HepG2 (cell line): Measurements from ENCODE around the gene GABRR2. TPM values are rescaled to one million over a fixed set of nuclear protein-coding genes. Genes with fewer than 3 reads are reported as not detected.

Experiments
- ATAC-seq: fragments of 200-7000 bp; cut with Tn5 transposase; 3 replicates; pipeline ENCODE4 v1.9.1; 2020; ENCODE audit warnings: mild to moderate bottlenecking, moderate library complexity
- BruUV-seq: library from RNA; stranded (reverse); fragments of 400-500 nt; replicated peaks from 2 replicates; lab custom pipeline; 2021; lab: Mats Ljungman, UMichigan
- CTCF ChIA-PET: fragments of 300-600 bp; formaldehyde crosslinking; extraction: SDS; loops from one replicate; lab custom pipeline; 2021; ENCODE audit warnings: low total read pairs, inconsistent platforms, low intra/inter-chr PET ratio; lab: Yijun Ruan, JAX
- POLR2A ChIA-PET: fragments of 350-600 bp; sonication (Branson Sonifier 250); formaldehyde crosslinking; loops from one replicate; lab custom pipeline; 2020; ENCODE audit warnings: antibody characterized with exemption, inconsistent platforms; lab: Yijun Ruan, JAX
- DNase-seq: peaks from one replicate; pipeline ENCODE4 v3.0.0-alpha.2; 2015; ENCODE audit warnings: low spot score
- FAIRE-seq: peaks from 3 replicates; lab custom pipeline; 2011; peaks lifted over from hg19 to GRCh38; lab: Jason Lieb, UNC
- H2AFZ ChIP-seq: one replicate; pipeline ENCODE4 v1.6.1; 2011; ENCODE audit warnings: low read length, inconsistent platforms
- H3K27ac ChIP-seq: fragments of 300-600 bp; 3 replicates; pipeline ENCODE4 v1.8.0; 2011; ENCODE audit warnings: mixed run types, mild to moderate bottlenecking, mixed read lengths, low read length, inconsistent platforms; ENCODE audit not compliant: insufficient read depth; ENCODE audit errors: extremely low read length
- H3K27me3 ChIP-seq, 2 experiments: fragments of 200-600 bp in 1 of 2; 2 replicates in 1 of 2; 3 replicates in 1 of 2; pipeline versions ENCODE4 v1.6.0 to v1.8.0; 2011; ENCODE audit warnings: low read length in 2 of 2, mild to moderate bottlenecking in 2 of 2, moderate library complexity in 2 of 2, inconsistent platforms in 1 of 2; ENCODE audit not compliant: insufficient read depth in 2 of 2, control insufficient read depth in 1 of 2
- H3K36me3 ChIP-seq, 2 experiments: fragments of 200-600 bp in 1 of 2; replicated peaks in 1 of 2; 2 replicates in 1 of 2; 3 replicates in 1 of 2; pipeline versions ENCODE4 v1.5.1 to v1.8.0; 2011; ENCODE audit warnings: low read length in 2 of 2, inconsistent platforms in 1 of 2; ENCODE audit not compliant: insufficient read depth in 2 of 2, control insufficient read depth in 1 of 2
- H3K4me1 ChIP-seq: 2 replicates; pipeline ENCODE4 v1.5.1; 2012; ENCODE audit warnings: low read length, inconsistent platforms; ENCODE audit not compliant: insufficient read depth
- H3K4me2 ChIP-seq: 2 replicates; pipeline ENCODE4 v1.6.0; 2011; ENCODE audit warnings: low read depth, low read length, inconsistent platforms
- H3K4me3 ChIP-seq, 3 experiments: fragments of 200-600 bp in 1 of 3; sonication (generic), shearing (Covaris generic) in 1 of 3; replicated peaks in 1 of 3; 2 replicates each; pipeline ENCODE4 v1.5.1; 2011 to 2016; ENCODE audit warnings: low read length in 3 of 3, inconsistent platforms in 2 of 3, low read depth in 2 of 3, mild to moderate bottlenecking in 2 of 3, control low read depth in 1 of 3, mixed read lengths in 1 of 3; ENCODE audit not compliant: insufficient read depth in 1 of 3
- H3K79me2 ChIP-seq: one replicate; pipeline ENCODE4 v1.6.1; 2011; ENCODE audit warnings: low read length, inconsistent platforms; ENCODE audit not compliant: insufficient read depth
- H3K9ac ChIP-seq: 2 replicates; pipeline ENCODE4 v1.6.0; 2011; ENCODE audit warnings: mild to moderate bottlenecking, low read depth, low read length, inconsistent platforms; ENCODE audit not compliant: insufficient read depth
- H3K9me3 ChIP-seq: 2 replicates; pipeline ENCODE4 v1.5.1; 2012; ENCODE audit warnings: mild to moderate bottlenecking, low read length
- H4K20me1 ChIP-seq: 2 replicates; pipeline ENCODE4 v1.6.0; 2011; ENCODE audit warnings: inconsistent platforms, mild to moderate bottlenecking, low read length, moderate library complexity; ENCODE audit not compliant: insufficient read depth
- JUNB ChIP-seq: sonication (generic); formaldehyde crosslinking; IDR thresholded peaks from 2 replicates; pipeline ENCODE4 v1.8.0; 2022; ENCODE audit warnings: missing genetic modification reagents, mild to moderate bottlenecking, borderline replicate concordance
- ZNF292 ChIP-seq: sonication (generic); formaldehyde crosslinking; IDR thresholded peaks from 2 replicates; pipeline ENCODE4 v1.8.1; 2022; ENCODE audit warnings: mild to moderate bottlenecking, low read depth, missing genetic modification reagents, borderline replicate concordance
- WGBS: methylation state at CpG from one replicate; pipeline ENCODE4 v1.1.6; 2017; ENCODE audit warnings: low lambda C conversion rate; 5-methylcytosine and 5-hydroxymethylcytosine counted together
- in situ Hi-C: cut with HindIII; loops from 2 replicates; pipeline ENCODE4 v1.10.0; 2017; ENCODE audit warnings: low pct_unique_long_range_greater_than_20kb; ENCODE audit not compliant: extremely low pct_ligation_motif_present
- intact Hi-C: fragments of 100-400 bp; cut with micrococcal nuclease; formaldehyde crosslinking; loops from one replicate; pipeline ENCODE4 v1.10.0; 2022; ENCODE audit not compliant: unreplicated experiment
- polyA plus RNA-seq, 8 experiments: library from polyadenylated mRNA; depleted of rRNA in 3 of 8; stranded (reverse) in 7 of 8; unstranded in 1 of 8; fragments of >200 nt; fragmentation: Illumina TruSeq in 4 of 8; extraction: Trizol in 4 of 8; gene quantifications; 2 replicates each; pipeline versions ENCODE4 v1.2.1 to v1.2.3, GENCODE V29; 2011 to 2016; ENCODE audit warnings: low read depth in 4 of 8, missing spikeins in 1 of 8, mixed read lengths in 1 of 8; ENCODE audit not compliant: insufficient read depth in 1 of 8
- total RNA-seq, 5 experiments: library from RNA; depleted of rRNA; stranded (reverse); fragments of >200 nt; fragmentation: Illumina TruSeq; extraction: Trizol; gene quantifications; 2 replicates each; pipeline ENCODE4 v1.2.3, GENCODE V29; 2016; ENCODE audit warnings: low read depth in 1 of 5
- TF ChIP-seq, protein P1 (sequence below): sonication (generic); formaldehyde crosslinking; IDR thresholded peaks from 2 replicates; pipeline ENCODE4 v1.5.1; 2020; ENCODE audit warnings: missing genetic modification reagents, mild to moderate bottlenecking, borderline replicate concordance
- TF ChIP-seq, protein P2 (sequence below): sonication (generic); formaldehyde crosslinking; IDR thresholded peaks from 2 replicates; pipeline ENCODE4 v1.8.0; 2022; ENCODE audit warnings: missing genetic modification reagents, low read depth, mild to moderate bottlenecking, borderline replicate concordance
- TF ChIP-seq, protein P3 (sequence below): sonication (generic); formaldehyde crosslinking; IDR thresholded peaks from 2 replicates; pipeline ENCODE4 v1.5.1; 2020; ENCODE audit warnings: mild to moderate bottlenecking, moderate library complexity, missing genetic modification reagents
- TF ChIP-seq, protein P4 (sequence below): sonication (generic); formaldehyde crosslinking; IDR thresholded peaks from 2 replicates; pipeline ENCODE4 v1.4.0; 2020; ENCODE audit warnings: missing genetic modification reagents, borderline replicate concordance
- TF ChIP-seq, protein P5 (sequence below): sonication (generic); formaldehyde crosslinking; IDR thresholded peaks from 2 replicates; pipeline ENCODE4 v1.4.0; 2020; ENCODE audit warnings: missing genetic modification reagents

The GABRR2 gene
- total and polyA plus RNA-seq, 2 of the 13 experiments (the other 11 are each of a cell fraction or from before 2014, with no cell fraction given), result 0.13 TPM; not detected in 1

DNA sequence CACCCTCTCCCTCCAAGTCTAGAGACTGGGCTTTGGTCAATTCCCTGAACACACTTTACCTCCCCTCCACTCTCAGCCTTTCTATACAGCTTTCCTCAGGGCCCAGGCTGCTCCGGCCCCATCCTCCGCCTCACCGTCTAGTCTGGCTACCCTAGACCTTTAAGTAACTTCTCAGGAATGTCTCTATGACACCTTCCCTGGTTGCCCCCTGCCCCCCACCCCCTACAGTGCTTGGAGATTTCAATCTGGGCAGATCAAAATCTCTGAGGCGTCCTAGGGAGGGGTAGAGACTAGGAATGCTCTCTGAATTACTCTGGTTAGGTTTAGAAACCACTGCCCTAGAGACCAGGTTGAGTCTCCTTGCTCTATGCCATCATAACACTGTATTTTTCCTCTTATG, 31.3 kb upstream of the GABRR2 start:
- Histone ChIP-seq H3K27me3 (no peaks in the 10 kb centered on the region), H3K27ac (no peak overlapping the region), H3K9ac (no peak overlapping the region), H3K4me2 (no peak overlapping the region), H3K79me2 (peaks cover 66% of the 10 kb centered on the region), H3K9me3 (no peaks in the 10 kb centered on the region), H3K4me3 (no peak overlapping the region), H3K36me3 (peaks cover 1 to 12% of the 10 kb centered on the region in 2 experiments; a peak in 4 of 5 replicates), H3K4me1 (peaks cover 41% of the 10 kb centered on the region), H2AFZ (no peak overlapping the region), H4K20me1 (peaks cover 3% of the 10 kb centered on the region; the same call in 1 of the 2 replicates)
- in situ Hi-C loops, result no loop called here
- no peak for DNase-seq
- no peak for FAIRE-seq
- POLR2A ChIA-PET, result no interaction called here
- CTCF ChIA-PET, result no interaction called here
- 91% methylated on average over 4 of the region's 4 CpGs for WGBS
- BruUV-seq, result no TSS peak
- intact Hi-C loops, result no loop called here
- no peak for ATAC-seq
- no peak for TF ChIP-seq JUNB (CRISPR knock-in tag)
- TF ChIP-seq, protein P1, sequence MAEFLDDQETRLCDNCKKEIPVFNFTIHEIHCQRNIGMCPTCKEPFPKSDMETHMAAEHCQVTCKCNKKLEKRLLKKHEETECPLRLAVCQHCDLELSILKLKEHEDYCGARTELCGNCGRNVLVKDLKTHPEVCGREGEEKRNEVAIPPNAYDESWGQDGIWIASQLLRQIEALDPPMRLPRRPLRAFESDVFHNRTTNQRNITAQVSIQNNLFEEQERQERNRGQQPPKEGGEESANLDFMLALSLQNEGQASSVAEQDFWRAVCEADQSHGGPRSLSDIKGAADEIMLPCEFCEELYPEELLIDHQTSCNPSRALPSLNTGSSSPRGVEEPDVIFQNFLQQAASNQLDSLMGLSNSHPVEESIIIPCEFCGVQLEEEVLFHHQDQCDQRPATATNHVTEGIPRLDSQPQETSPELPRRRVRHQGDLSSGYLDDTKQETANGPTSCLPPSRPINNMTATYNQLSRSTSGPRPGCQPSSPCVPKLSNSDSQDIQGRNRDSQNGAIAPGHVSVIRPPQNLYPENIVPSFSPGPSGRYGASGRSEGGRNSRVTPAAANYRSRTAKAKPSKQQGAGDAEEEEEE (CRISPR knock-in tag), result no peak
- TF ChIP-seq, protein P2, sequence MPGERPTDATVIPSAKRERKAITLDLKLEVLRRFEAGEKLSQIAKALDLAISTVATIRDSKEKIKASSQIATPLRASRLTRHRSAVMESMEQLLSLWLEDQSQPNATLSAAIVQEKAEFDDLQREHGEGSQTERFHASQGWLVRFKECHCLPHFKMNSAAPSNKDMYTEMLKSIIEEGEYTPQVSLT (CRISPR knock-in tag), result no peak
- TF ChIP-seq, protein P3, sequence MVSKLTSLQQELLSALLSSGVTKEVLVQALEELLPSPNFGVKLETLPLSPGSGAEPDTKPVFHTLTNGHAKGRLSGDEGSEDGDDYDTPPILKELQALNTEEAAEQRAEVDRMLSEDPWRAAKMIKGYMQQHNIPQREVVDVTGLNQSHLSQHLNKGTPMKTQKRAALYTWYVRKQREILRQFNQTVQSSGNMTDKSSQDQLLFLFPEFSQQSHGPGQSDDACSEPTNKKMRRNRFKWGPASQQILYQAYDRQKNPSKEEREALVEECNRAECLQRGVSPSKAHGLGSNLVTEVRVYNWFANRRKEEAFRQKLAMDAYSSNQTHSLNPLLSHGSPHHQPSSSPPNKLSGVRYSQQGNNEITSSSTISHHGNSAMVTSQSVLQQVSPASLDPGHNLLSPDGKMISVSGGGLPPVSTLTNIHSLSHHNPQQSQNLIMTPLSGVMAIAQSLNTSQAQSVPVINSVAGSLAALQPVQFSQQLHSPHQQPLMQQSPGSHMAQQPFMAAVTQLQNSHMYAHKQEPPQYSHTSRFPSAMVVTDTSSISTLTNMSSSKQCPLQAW, result no peak
- TF ChIP-seq, protein P4, sequence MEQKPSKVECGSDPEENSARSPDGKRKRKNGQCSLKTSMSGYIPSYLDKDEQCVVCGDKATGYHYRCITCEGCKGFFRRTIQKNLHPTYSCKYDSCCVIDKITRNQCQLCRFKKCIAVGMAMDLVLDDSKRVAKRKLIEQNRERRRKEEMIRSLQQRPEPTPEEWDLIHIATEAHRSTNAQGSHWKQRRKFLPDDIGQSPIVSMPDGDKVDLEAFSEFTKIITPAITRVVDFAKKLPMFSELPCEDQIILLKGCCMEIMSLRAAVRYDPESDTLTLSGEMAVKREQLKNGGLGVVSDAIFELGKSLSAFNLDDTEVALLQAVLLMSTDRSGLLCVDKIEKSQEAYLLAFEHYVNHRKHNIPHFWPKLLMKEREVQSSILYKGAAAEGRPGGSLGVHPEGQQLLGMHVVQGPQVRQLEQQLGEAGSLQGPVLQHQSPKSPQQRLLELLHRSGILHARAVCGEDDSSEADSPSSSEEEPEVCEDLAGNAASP (CRISPR knock-in tag), result no peak
- TF ChIP-seq, protein P5, sequence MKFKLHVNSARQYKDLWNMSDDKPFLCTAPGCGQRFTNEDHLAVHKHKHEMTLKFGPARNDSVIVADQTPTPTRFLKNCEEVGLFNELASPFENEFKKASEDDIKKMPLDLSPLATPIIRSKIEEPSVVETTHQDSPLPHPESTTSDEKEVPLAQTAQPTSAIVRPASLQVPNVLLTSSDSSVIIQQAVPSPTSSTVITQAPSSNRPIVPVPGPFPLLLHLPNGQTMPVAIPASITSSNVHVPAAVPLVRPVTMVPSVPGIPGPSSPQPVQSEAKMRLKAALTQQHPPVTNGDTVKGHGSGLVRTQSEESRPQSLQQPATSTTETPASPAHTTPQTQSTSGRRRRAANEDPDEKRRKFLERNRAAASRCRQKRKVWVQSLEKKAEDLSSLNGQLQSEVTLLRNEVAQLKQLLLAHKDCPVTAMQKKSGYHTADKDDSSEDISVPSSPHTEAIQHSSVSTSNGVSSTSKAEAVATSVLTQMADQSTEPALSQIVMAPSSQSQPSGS, result no peak
- no peak for TF ChIP-seq ZNF292 (CRISPR knock-in tag)
